ENCODE results near the gene ADGRB3. TPM values are rescaled to one million over a fixed set of nuclear protein-coding genes. Genes with fewer than 3 reads are reported as not detected.

Gene ADGRB3
- total RNA-seq, 3 donors from 2014 or later: 0.43 to 7.8 (median 0.72) TPM

GRCh38 chr6:68967549-68968300 is 332.6 kb downstream of the ADGRB3 start:
- ATAC-seq (peak; percentile 85), DNase-seq (peak in 2 of 3 donors; percentile 46 to 80)
- Histone ChIP-seq H3K9me3 (no peaks in the 10 kb centered on the region), H3K36me3 (ENCODE audit: low read depth) (no peaks in the 10 kb centered on the region), H3K4me3 (no peak overlapping the region), H3K4me1 (ENCODE audit: low read depth) (no peaks in the 10 kb centered on the region)
- intact Hi-C loops (cut with DNase I, micrococcal nuclease): no loop called here
- TF ChIP-seq CTCF (IDR thresholded peaks at IDR 0.05): peak; percentile 62

DNA sequence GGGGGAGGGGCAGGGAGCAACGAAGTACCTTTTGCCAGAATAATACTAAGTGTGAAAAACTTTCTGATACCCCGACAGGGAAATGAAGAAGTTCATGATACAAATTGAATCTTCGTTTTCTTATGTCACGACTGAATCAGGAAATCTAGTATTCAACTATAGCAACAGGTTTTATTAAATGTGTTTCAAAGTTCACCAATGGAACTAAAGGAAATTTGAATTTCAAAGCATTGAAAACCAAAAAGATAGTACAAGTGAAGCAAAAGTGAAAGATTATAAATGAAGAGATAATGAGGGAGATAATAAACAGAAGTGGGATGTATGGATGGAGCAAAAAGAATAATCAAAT is 333.2 kb downstream of the ADGRB3 start:
- no peaks in the 10 kb centered on the region for H3K4me1 ChIP-seq (ENCODE audit: low read depth)
- H3K4me3 ChIP-seq: no peak overlapping the region
- DNase-seq: no peak
- ATAC-seq: no peak
- TF ChIP-seq CTCF (IDR thresholded peaks at IDR 0.05): no peak
- intact Hi-C loops (cut with DNase I, micrococcal nuclease): no loop called here
- no peaks in the 10 kb centered on the region for H3K9me3 ChIP-seq
- H3K36me3 ChIP-seq (ENCODE audit: low read depth): no peaks in the 10 kb centered on the region

DNA sequence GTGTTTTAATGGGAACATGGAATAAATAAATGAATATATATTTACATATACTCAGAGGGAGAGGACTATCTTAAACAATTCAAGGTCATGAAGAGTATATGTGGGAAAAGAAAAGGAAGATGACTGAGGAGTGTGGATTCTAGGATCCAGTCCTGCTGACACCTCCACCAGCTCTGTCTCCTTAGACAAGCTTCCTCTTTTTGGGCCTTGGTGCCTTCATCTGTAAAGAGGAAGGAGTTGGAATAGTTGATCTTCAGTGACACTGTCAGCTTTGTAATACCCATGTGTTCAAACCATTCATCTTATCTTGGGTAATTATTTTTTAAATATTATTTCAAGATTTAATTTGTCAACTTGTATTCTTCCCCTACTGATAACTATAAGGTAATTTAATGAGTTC is 338.0 kb downstream of the ADGRB3 start:
- H3K36me3 ChIP-seq (ENCODE audit: low read depth): no peaks in the 10 kb centered on the region

DNA sequence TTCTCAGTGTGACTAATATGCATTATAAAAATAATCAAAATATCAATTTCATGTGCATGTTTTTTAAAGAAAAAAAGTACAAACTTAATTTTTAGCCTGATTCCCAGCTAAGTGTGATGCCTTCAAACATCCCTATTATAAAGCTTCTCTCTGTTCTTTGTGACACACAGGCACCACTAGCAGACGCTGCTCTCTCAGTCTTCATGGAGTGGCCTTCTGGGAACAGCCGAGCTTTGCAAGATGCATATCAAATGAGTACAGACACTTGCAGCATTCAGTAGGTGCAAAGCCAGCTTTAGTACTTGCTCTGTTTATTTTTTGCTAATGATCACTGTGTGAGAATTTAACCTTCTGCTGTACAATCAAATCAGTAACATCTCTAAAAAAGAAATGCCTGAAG is 340.0 kb downstream of the ADGRB3 start:
- ATAC-seq: no peak
- H3K4me1 ChIP-seq (ENCODE audit: low read depth): no peaks in the 10 kb centered on the region
- no peak for DNase-seq
- H3K36me3 ChIP-seq (ENCODE audit: low read depth): no peaks in the 10 kb centered on the region
- intact Hi-C loops (cut with DNase I, micrococcal nuclease): no loop called here
- TF ChIP-seq CTCF (IDR thresholded peaks at IDR 0.05): no peak
- no peak overlapping the region for H3K4me3 ChIP-seq
- no peaks in the 10 kb centered on the region for H3K9me3 ChIP-seq

More for the DNA sequence above, 338.0 kb downstream of the ADGRB3 start:
- ATAC-seq (no peak), DNase-seq (no peak)
- TF ChIP-seq CTCF (IDR thresholded peaks at IDR 0.05): no peak
- Histone ChIP-seq H3K4me3 (no peak overlapping the region), H3K9me3 (no peaks in the 10 kb centered on the region), H3K4me1 (ENCODE audit: low read depth) (no peaks in the 10 kb centered on the region)
- intact Hi-C loops (cut with DNase I, micrococcal nuclease): no loop called here

DNA sequence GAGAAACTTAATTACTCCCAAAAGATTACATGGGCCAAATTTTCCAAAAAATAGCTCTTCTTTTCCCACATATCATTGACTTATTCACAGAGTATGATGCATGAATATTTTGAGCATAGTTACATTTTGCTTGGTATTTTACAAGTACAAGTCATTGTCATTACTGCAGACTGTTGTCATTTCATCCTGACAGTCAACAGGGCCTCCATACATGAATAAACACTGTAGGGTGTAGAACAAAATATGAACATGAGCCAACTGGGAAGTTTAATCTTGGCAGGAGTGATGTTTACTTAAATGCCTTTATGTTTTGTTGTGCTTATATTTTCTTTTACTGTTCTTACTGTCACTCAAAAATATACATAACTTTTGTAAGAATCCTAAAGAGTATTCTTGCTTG is 340.7 kb downstream of the ADGRB3 start:
- no peak overlapping the region for H3K4me3 ChIP-seq

More for the DNA sequence above, 340.7 kb downstream of the ADGRB3 start:
- intact Hi-C loops (cut with DNase I, micrococcal nuclease): no loop called here
- no peaks in the 10 kb centered on the region for H3K9me3 ChIP-seq
- ATAC-seq (no peak), DNase-seq (no peak)
- no peak for TF ChIP-seq CTCF (IDR thresholded peaks at IDR 0.05)
- H3K4me1 ChIP-seq (ENCODE audit: low read depth): no peaks in the 10 kb centered on the region
- no peaks in the 10 kb centered on the region for H3K36me3 ChIP-seq (ENCODE audit: low read depth)

Measured in mucosa of descending colon (tissue), 3 donors.